GM18507 (cell line): ENCODE results near the gene TAPT1.
A peak's percentile ranks its signal among the peaks of the same experiment; 100 is the strongest.
"Not testable (repeated sequence)": the region's sequence is repeated elsewhere in the genome, so short reads cannot be mapped to it uniquely, and the experiment has no call there.

Experiments
- DNase-seq: peaks from one replicate; pipeline ENCODE4 v3.0.0; 2011; ENCODE audit warnings: low read depth; ENCODE audit not compliant: insufficient read length; ENCODE audit errors: extremely low spot score
- FAIRE-seq: peaks from 2 replicates; lab custom pipeline; 2011; peaks lifted over from hg19 to GRCh38; lab: Jason Lieb, UNC

Gene TAPT1, protein sequence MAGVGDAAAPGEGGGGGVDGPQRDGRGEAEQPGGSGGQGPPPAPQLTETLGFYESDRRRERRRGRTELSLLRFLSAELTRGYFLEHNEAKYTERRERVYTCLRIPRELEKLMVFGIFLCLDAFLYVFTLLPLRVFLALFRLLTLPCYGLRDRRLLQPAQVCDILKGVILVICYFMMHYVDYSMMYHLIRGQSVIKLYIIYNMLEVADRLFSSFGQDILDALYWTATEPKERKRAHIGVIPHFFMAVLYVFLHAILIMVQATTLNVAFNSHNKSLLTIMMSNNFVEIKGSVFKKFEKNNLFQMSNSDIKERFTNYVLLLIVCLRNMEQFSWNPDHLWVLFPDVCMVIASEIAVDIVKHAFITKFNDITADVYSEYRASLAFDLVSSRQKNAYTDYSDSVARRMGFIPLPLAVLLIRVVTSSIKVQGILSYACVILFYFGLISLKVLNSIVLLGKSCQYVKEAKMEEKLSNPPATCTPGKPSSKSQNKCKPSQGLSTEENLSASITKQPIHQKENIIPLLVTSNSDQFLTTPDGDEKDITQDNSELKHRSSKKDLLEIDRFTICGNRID

GRCh38 chr4:16225863-16226815 lies at the start of gene TAPT1:
TAPT1 (minus strand) TSS chr4:16226471; CDS start chr4:16226457, 14 bp downstream.
- DNase-seq (peak; percentile 68), FAIRE-seq (no peak)

GRCh38 chr4:16271411-16271810 lies 45.1 kb upstream of the TAPT1 start:
- FAIRE-seq (no peak), DNase-seq (no peak)

- no peak for FAIRE-seq
- no peak for DNase-seq
These were observed 44.4 kb upstream of the TAPT1 start for GRCh38 chr4:16270454-16271328.

DNA sequence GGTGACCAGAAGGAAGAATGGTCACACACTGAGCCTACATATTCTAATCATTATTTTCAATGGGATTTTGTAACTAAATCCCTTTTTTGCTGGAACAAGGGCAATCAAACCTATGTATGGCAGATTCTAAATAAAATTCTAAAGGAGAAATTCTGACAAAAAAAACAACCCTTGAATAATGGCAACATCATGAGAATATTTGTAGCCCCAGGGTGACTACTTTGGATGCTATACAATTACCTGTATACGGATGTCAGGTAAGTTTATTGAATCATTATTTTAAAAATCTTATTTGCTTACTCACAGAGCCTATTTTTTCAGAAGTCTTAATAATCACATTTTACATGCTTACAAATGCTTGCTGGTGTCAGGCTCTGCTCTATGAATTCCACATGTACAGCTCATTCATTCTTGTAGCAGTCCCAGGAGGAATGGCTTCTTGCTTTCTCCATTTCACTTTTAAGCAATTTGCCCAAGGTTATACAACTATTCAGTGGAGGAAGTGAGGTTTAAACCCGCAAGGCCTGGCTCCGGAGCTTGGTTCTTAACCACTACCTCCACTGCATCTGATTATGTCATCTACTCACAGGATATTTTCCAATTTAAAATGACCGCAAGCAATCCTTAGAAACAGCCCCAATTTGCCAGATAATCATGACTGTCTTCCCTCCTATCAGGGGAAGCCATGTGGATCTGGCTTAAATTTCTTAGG lies 43.6 kb upstream of the TAPT1 start:
- not testable (repeated sequence) for FAIRE-seq, DNase-seq

- FAIRE-seq (no peak), DNase-seq (no peak)
These were observed 43.0 kb upstream of the TAPT1 start for GRCh38 chr4:16269240-16269639.

- DNase-seq: no peak
- FAIRE-seq: no peak
These were observed 42.0 kb upstream of the TAPT1 start for GRCh38 chr4:16268290-16268689.

- no peak for FAIRE-seq
- no peak for DNase-seq
These were observed 41.4 kb upstream of the TAPT1 start for GRCh38 chr4:16267639-16268038.

GRCh38 chr4:16265820-16266219 lies 39.5 kb upstream of the TAPT1 start:
- FAIRE-seq: no peak
- DNase-seq: no peak

DNA sequence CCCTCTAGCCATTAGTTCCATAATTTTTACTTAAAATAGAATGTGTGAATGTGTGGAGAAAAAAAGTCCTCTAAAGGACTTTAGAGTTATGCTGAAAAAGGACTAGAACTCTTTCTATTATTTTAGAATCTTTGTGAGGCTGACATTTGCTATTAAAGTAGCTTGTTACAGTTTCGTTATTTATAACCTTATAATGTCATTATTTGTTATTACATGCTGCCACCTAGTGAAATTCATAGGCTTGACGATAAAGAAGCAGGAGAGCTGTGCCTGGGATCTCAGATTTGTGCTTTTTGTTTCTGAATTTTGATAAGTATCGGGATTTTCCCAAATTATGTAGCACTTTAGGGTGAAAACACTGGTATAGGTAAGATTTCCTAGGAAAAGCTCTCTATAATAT lies 38.5 kb upstream of the TAPT1 start:
- FAIRE-seq (no peak), DNase-seq (no peak)

DNA sequence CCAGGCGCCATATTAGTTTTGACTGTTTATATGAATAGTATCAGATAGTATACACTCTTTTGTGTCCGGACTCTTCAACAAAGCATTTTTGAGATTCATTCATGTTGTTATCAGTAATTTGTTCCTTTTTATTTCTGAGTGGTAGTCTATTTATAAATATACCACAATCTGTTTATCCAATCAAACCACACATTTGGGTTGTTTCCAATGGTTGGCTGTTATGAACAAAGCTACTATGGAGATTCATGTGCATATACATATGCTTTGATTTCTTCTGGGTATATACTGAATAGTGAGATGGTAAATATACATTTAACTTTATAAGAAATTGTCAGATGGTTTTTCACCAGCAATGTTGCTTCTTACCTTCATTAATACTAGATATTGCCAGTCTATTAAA lies 36.8 kb upstream of the TAPT1 start:
- DNase-seq: no peak
- FAIRE-seq: no peak

- no peak for FAIRE-seq
- no peak for DNase-seq
These were observed 35.9 kb upstream of the TAPT1 start for GRCh38 chr4:16262188-16262587.

DNA sequence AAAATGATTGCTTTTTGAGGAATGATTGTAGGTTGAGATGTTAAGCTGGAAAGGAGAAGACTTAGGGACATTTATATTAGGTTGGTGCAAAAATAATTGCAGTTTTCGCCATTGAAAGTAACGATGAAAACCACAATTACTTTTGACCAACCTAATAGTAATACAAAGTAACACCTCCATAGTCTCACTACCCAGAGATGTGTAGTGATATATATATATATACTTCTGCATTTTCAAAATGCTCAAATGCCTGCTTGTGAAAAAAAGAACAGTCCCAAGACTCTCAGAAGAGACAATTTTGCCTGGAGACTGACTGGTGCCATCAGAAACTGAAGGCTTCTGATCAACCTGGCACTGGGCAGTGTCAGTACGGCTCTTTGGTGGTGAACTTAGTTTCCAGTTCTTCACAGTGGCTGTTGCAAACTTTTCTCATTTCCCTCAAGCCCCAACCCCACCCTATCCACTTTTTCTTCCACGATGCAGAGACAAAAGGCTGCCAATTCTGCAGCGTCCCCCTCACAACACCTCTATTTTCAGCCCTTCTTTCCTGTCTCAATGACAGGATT lies 35.1 kb upstream of the TAPT1 start:
- FAIRE-seq (no peak), DNase-seq (no peak)

DNA sequence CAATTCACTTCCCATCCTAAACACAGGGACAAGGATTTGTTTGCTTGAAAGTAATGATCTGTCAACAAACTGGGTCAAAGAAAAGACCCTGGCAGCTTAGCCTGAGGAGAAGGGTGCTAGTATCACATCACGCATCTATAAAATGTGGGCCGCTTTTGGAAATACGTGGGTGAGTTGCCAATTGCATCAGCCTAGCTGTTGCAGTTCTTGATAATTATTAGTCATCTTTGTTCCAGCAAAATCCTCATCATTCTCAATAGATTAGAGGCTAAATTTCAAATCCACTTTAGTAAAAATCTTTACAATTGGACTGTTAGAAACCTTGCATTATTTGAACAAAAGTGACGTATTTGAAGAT lies 33.6 kb upstream of the TAPT1 start:
- DNase-seq (no peak), FAIRE-seq (no peak)

DNA sequence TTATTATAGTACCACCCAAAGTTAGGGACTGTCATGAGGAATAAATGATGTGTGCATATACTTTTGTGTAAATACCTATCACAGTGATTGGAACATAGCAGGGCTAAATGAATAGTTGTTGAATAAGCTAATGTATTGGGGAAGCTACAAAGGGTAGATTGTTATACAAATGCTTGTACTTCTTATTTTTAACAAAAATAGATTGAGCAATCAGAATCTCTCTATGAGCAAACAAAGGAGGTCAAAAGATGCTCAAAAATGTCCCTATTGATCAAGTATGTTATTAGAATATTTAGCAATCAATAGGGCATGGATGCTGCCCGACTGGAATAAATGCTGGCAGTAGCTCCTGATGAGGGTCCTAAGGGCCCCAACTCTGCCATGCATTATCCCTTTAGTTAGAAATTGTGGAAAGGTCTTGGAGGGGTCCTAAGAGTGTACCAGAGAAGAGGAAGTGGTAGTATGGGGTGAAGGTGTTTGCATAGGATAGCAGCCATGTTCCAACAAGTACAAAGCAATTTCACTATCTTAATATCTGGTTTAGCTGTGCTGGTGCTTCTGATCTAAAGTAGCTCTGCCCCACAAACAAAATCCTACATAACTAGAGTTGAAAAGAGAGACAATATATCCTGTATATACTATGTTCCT lies 33.1 kb upstream of the TAPT1 start:
- FAIRE-seq (no peak), DNase-seq (no peak)

- FAIRE-seq (no peak), DNase-seq (no peak)
These were observed 31.3 kb upstream of the TAPT1 start for GRCh38 chr4:16257611-16258010.

DNA sequence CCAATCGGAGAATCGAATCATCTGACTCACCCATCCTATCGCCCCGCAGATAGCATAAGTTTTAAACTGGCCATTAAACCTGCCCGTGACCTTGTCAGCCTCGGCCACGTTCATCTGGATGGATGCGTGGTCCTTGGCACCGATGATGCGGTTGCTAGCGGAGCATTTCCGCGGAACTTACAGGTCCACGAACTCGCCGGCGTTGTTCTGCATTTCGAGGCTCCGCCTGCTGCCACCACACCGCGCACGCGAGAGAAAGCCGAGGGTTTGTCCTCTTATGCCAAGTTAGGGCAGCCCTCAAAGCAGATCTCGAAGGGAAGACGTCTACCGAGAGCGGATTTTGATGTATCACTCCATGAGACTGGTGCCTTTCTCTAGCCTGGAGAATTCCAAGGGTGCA lies 30.1 kb upstream of the TAPT1 start:
- no peak for DNase-seq
- FAIRE-seq: no peak

GRCh38 chr4:16255730-16256129 lies 29.5 kb upstream of the TAPT1 start:
- DNase-seq (no peak), FAIRE-seq (no peak)
